Measurements from ENCODE around the gene HYCC2.

The HYCC2 gene

GRCh38 chr2:201116115-201116958 lies 44.9 kb upstream of the HYCC2 start, which contains the start of gene CFLAR (continued):
- TF ChIP-seq HIC1 (tag by site-specific recombination; IDR thresholded peaks at IDR 0.05) (no peak), ZNF274 (IDR thresholded peaks at IDR 0.05; ENCODE audit: low read length) (no peak), ZNF274 (tag by site-specific recombination; IDR thresholded peaks at IDR 0.05; ENCODE audit: borderline replicate concordance) (no peak), OSR2 (tag by site-specific recombination; IDR thresholded peaks at IDR 0.05) (peak; percentile 44; the same call in 1 of the 2 replicates), ZNF2 (tag by site-specific recombination; IDR thresholded peaks at IDR 0.05) (peak; percentile 42; the same call in 1 of the 2 replicates), ZNF214 (tag by site-specific recombination; IDR thresholded peaks at IDR 0.05; ENCODE audit: borderline replicate concordance) (no peak), ZNF248 (tag by site-specific recombination; IDR thresholded peaks at IDR 0.05) (no peak), ZBTB7A (tag by site-specific recombination; IDR thresholded peaks at IDR 0.05; ENCODE audit: low read depth) (no peak), ZBTB20 (tag by site-specific recombination; IDR thresholded peaks at IDR 0.05) (peak; percentile 69), HOXD13 (CRISPR knock-in tag; IDR thresholded peaks at IDR 0.05; ENCODE audit: borderline replicate concordance) (no peak), ZEB2 (tag by site-specific recombination; IDR thresholded peaks at IDR 0.05) (peak; percentile 17; the same call in 1 of the 2 replicates), TRIM28 (IDR thresholded peaks at IDR 0.05; ENCODE audit: borderline replicate concordance, low read length) (no peak), ZBTB26 (tag by site-specific recombination; optimal IDR thresholded peaks at IDR 0.05) (peak; percentile 68), ZNF391 (tag by site-specific recombination; IDR thresholded peaks at IDR 0.05; ENCODE audit: borderline replicate concordance, low read depth) (no peak), PRDM1 (tag by site-specific recombination; IDR thresholded peaks at IDR 0.05) (no peak), ZNF175 (tag by site-specific recombination; IDR thresholded peaks at IDR 0.05) (no peak), MZF1 (tag by site-specific recombination; IDR thresholded peaks at IDR 0.05; ENCODE audit: borderline replicate concordance) (no peak), ZNF121 (tag by site-specific recombination; IDR thresholded peaks at IDR 0.05) (no peak), ZNF426 (tag by site-specific recombination; IDR thresholded peaks at IDR 0.05) (no peak), ZNF133 (tag by site-specific recombination; IDR thresholded peaks at IDR 0.05) (no peak), GLIS2 (tag by site-specific recombination; IDR thresholded peaks at IDR 0.05) (peak; percentile 97), ZNF660 (tag by site-specific recombination; IDR thresholded peaks at IDR 0.05) (0 out of 2 replicates have a peak, but pooled peaks have one; percentile 30), ZNF398 (tag by site-specific recombination; IDR thresholded peaks at IDR 0.05) (peak; percentile 66), YY1 (tag by site-specific recombination; IDR thresholded peaks at IDR 0.05) (peak; percentile 67; the same call in 1 of the 2 replicates), ZNF211 (tag by site-specific recombination; IDR thresholded peaks at IDR 0.05; ENCODE audit: low read depth) (no peak), FEZF1 (tag by site-specific recombination; IDR thresholded peaks at IDR 0.05) (no peak), MYNN (tag by site-specific recombination; IDR thresholded peaks at IDR 0.05; ENCODE audit: borderline replicate concordance) (no peak), ZNF132 (tag by site-specific recombination; IDR thresholded peaks at IDR 0.05; ENCODE audit: borderline replicate concordance) (no peak), ZBTB8A (tag by site-specific recombination; IDR thresholded peaks at IDR 0.05) (peak; percentile 69), ZSCAN16 (tag by site-specific recombination; IDR thresholded peaks at IDR 0.05) (no peak), ZNF350 (tag by site-specific recombination; IDR thresholded peaks at IDR 0.05) (no peak), HOXA7 (CRISPR knock-in tag; IDR thresholded peaks at IDR 0.05; ENCODE audit: borderline replicate concordance) (no peak), REPIN1 (tag by site-specific recombination; IDR thresholded peaks at IDR 0.05; ENCODE audit: low read depth) (no peak), ZNF311 (tag by site-specific recombination; IDR thresholded peaks at IDR 0.05; ENCODE audit: borderline replicate concordance) (no peak)
- TF ChIP-seq, protein P1, sequence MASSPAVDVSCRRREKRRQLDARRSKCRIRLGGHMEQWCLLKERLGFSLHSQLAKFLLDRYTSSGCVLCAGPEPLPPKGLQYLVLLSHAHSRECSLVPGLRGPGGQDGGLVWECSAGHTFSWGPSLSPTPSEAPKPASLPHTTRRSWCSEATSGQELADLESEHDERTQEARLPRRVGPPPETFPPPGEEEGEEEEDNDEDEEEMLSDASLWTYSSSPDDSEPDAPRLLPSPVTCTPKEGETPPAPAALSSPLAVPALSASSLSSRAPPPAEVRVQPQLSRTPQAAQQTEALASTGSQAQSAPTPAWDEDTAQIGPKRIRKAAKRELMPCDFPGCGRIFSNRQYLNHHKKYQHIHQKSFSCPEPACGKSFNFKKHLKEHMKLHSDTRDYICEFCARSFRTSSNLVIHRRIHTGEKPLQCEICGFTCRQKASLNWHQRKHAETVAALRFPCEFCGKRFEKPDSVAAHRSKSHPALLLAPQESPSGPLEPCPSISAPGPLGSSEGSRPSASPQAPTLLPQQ (tag by site-specific recombination; IDR thresholded peaks at IDR 0.05), result peak; percentile 11; the same call in 1 of the 2 replicates
